Esophagus squamous epithelium (tissue), 5 donors: ENCODE results near the gene PPT1. TPM values are rescaled to one million over a fixed set of nuclear protein-coding genes. Genes with fewer than 3 reads are reported as not detected.

ENCODE experiments used
- DNase-seq: peaks from one replicate; lab custom pipeline; 2025; lab: John Stamatoyannopoulos, UW
- H3K27ac ChIP-seq, 4 donors: fragments of 200-600 bp; sonication (generic); one replicate each; pipeline ENCODE4 v1.5.1; 2016 to 2019; ENCODE audit warnings: mild to moderate bottlenecking in 1 of 4
- H3K27me3 ChIP-seq, 4 donors: fragments of 200-600 bp; sonication (generic); 1 replicate in 3 of 4; 2 replicates in 1 of 4; pipeline versions ENCODE4 v1.5.1 to v1.6.0; 2017 to 2021; ENCODE audit warnings: antibody characterized with exemption in 1 of 4
- H3K36me3 ChIP-seq, 3 donors: fragments of 200-600 bp; sonication (generic); one replicate each; pipeline ENCODE4 v1.5.1; 2016 to 2019
- H3K4me1 ChIP-seq, 3 donors: fragments of 200-600 bp; sonication (generic); one replicate each; pipeline ENCODE4 v1.5.1; 2017 to 2019
- H3K4me3 ChIP-seq, 4 donors: fragments of 200-600 bp; sonication (generic); 1 replicate in 3 of 4; 2 replicates in 1 of 4; pipeline ENCODE4 v1.5.1; 2016 to 2019; ENCODE audit warnings: mild to moderate bottlenecking in 2 of 4, moderate library complexity in 1 of 4
- H3K9me3 ChIP-seq, 3 donors: fragments of 200-600 bp; sonication (generic); one replicate each; pipeline ENCODE4 v1.5.1; 2016 to 2019
- POLR2A ChIP-seq, 4 donors: fragments of 450-650 bp; IDR thresholded peaks; one replicate each; pipeline ENCODE4 v1.6.1; 2017; ENCODE audit warnings: antibody characterized with exemption in 4 of 4, mild to moderate bottlenecking in 4 of 4, moderate library complexity in 3 of 4
- WGBS, 2 donors: methylation state at CpG; one replicate each; pipeline ENCODE4 v1.1.5; 2018; 5-methylcytosine and 5-hydroxymethylcytosine counted together
- intact Hi-C: fragments of 100-400 bp; cut with DNase I; formaldehyde crosslinking; loops from one replicate; pipeline ENCODE4 v1.15.0; 2022
- total RNA-seq, 4 donors: library from RNA; depleted of rRNA; stranded (reverse); fragments of >200 nt; gene quantifications; one replicate each; pipeline ENCODE4 v1.1.0, GENCODE V29; 2016
- TF ChIP-seq, protein P1 (sequence below), 6 experiments: fragments of 450-650 bp in 4 of 6; fragments of 200-600 bp in 2 of 6; sonication (generic) in 2 of 6; IDR thresholded peaks; one replicate each; pipeline ENCODE4 v1.5.1; 2016 to 2019; ENCODE audit warnings: antibody characterized with exemption in 6 of 6, mild to moderate bottlenecking in 4 of 6, moderate library complexity in 4 of 6
- donor health status: DM: yes; HTN: yes; CAD: no.

Gene PPT1
- total RNA-seq, 4 donors from 2014 or later = 27.2 to 43.9 (median 37.6) TPM

DNA sequence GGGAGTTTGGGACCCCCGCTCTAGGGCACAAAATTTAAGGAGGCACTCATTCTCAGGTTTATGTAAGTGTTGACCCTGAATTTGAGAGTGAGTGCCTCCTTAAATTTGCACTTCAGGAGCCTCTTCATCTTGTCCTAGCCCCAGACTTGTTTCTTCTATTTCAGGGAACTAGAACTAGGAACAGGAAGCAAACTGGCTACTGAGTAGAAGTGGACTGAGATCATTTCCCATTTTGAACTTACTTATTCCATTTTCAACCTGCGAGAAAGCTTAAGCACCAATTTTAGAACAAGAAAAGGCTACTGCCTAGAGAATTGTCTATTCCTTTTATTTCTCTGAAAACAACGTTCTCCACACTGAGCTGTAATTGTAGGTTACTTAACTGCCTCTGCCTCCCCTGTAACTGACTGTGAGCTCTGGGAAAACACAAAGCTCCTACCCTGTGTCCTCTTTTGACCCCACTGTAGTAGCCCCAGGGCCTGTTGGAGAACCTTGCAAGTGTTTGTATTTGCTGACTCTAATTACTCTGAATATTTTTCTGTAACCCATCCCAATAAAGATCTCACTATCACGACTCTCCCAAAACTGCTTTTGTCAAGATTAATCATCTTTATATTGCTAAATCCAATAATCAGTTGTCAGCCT, 2.5 kb downstream of the PPT1 start:
- intact Hi-C loops = no loop called here
- H3K4me1 ChIP-seq = peaks cover 3 to 26% (median 10%) of the 10 kb centered on the region in 3 donors
- no peak for DNase-seq
- H3K4me3 ChIP-seq = no peak overlapping the region
- TF ChIP-seq, protein P1, sequence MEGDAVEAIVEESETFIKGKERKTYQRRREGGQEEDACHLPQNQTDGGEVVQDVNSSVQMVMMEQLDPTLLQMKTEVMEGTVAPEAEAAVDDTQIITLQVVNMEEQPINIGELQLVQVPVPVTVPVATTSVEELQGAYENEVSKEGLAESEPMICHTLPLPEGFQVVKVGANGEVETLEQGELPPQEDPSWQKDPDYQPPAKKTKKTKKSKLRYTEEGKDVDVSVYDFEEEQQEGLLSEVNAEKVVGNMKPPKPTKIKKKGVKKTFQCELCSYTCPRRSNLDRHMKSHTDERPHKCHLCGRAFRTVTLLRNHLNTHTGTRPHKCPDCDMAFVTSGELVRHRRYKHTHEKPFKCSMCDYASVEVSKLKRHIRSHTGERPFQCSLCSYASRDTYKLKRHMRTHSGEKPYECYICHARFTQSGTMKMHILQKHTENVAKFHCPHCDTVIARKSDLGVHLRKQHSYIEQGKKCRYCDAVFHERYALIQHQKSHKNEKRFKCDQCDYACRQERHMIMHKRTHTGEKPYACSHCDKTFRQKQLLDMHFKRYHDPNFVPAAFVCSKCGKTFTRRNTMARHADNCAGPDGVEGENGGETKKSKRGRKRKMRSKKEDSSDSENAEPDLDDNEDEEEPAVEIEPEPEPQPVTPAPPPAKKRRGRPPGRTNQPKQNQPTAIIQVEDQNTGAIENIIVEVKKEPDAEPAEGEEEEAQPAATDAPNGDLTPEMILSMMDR (IDR thresholded peaks at IDR 0.05) = no peak
- TF ChIP-seq POLR2A (IDR thresholded peaks at IDR 0.05) = no peak
- H3K27me3 ChIP-seq = no peaks in the 10 kb centered on the region
- 54 to 59% methylated on average over 3 of the region's 4 CpGs for WGBS, 2 donors
- peaks cover 5 to 28% (median 13%) of the 10 kb centered on the region in 3 donors for H3K36me3 ChIP-seq
- no peaks in the 10 kb centered on the region for H3K9me3 ChIP-seq
- H3K27ac ChIP-seq = peak overlapping the region in 2 of 4 donors; percentile 11 to 34

DNA sequence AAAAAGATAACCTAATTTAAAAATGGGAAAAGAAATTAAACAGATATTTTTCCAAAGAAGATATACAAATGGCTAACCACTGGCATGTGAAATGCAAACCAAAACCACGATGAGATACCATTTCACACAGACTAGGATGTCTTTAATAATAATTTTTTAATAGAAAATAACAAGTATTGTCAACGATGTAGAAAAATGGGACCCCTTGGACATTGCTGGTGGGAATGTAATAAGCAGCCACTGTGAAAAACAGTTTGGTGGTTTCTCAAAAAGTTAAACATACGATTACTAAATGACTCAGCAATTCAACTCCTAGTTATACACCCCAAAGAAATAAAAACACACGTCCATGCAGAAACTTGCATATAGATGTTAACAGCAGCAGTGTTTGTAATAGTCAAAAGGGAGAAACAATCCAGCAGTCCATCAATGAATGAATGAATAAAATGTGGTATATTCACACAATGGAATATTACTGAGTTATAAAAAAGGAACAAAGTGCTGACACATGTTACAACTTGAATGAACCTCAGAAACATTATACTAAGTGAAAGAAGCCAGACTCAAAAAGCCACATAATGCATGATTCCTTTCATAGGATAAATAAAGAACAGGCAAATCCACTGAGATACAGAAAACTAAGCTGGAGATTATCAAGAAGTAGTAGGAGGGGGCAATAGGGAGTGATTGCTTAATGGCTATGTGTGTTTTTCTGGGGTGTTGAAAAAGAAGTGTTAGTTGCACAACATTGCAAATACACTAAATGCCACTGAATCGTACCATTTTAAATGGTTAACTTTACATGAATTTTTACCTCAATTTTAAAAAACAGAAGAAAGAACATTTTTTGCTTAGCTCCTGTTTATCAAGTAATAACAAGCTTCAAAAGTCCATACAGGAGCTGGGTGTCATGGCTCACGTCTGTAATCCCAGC, 4.1 kb downstream of the PPT1 start:
- no peak overlapping the region for H3K4me3 ChIP-seq
- 57 to 66% methylated on average over 6 of the region's 6 CpGs for WGBS, 2 donors
- intact Hi-C loops = no loop called here
- TF ChIP-seq POLR2A (IDR thresholded peaks at IDR 0.05) = no peak
- TF ChIP-seq, protein P1 (IDR thresholded peaks at IDR 0.05) = no peak
- H3K4me1 ChIP-seq = peaks cover 3 to 26% (median 10%) of the 10 kb centered on the region in 3 donors
- no peak for DNase-seq
- H3K27ac ChIP-seq = no peak overlapping the region
- no peaks in the 10 kb centered on the region for H3K9me3 ChIP-seq
- peaks cover 9 to 44% (median 19%) of the 10 kb centered on the region in 3 donors for H3K36me3 ChIP-seq
- no peaks in the 10 kb centered on the region for H3K27me3 ChIP-seq

DNA sequence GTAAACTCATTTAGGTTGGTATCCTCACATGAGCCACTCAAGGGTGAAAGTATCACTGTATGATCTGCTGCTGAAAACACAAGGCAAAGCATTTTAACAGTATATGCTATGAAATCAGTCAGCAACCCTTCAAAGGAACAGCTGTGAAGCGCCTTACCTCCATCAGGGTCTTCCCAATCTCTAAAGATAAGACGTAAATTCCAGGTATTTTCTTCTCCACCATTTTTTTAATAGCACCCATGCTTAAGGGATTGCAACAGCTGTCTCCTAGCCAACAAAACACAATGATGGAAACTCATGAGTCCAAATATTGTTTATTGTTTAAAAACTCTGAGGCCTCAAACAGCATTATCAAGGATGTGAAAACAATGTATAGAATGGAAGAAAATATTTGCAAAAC, 4.8 kb downstream of the PPT1 start:
- intact Hi-C loops = no loop called here
- 83 to 98% methylated on average over 2 of the region's 2 CpGs for WGBS, 2 donors
- TF ChIP-seq POLR2A (IDR thresholded peaks at IDR 0.05) = no peak
- TF ChIP-seq, protein P1 (IDR thresholded peaks at IDR 0.05) = no peak

DNA sequence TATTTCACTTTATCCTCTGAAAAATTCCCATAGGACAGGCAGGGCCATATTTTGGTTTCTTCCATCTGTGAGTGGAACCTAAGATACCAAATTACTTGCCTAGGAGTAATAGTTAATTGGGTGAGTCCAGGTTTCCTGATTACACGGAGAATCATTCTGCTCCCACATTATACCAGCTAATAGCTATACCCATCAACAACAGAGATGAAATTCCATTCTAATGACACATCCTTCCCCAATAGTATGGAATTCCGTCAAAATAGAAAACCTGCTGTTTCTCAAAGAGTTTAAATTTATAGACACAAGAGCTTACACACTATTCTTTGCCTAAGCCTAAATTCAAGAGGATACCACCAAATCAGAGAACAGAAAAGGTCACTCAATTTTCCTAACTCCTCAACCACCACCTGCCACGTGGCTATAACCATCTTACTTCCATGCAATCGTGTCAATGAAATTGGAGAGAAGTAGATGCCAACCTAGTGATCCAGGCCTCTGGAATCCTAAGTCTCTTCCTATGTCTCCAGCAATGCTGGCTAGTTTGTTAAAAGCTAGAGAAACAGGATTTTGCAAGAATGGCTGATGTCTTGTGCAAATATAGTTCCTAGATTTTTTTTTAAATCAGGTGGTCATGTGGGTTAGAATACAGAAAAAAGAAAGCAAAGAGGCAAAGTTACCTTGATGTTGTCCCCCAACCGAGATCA, 6.2 kb downstream of the PPT1 start:
- Histone ChIP-seq H3K27me3 (no peaks in the 10 kb centered on the region), H3K4me1 (peaks cover 0 to 7% (median 0%) of the 10 kb centered on the region in 3 donors), H3K9me3 (no peaks in the 10 kb centered on the region), H3K4me3 (no peak overlapping the region), H3K36me3 (peaks cover 9 to 66% (median 20%) of the 10 kb centered on the region in 3 donors), H3K27ac (no peak overlapping the region)
- TF ChIP-seq POLR2A (IDR thresholded peaks at IDR 0.05) = no peak
- TF ChIP-seq, protein P1 (IDR thresholded peaks at IDR 0.05) = no peak
- no peak for DNase-seq
- intact Hi-C loops = no loop called here
- WGBS, 2 donors = 87% methylated on average over 5 of the region's 5 CpGs

More for the DNA sequence above, 4.8 kb downstream of the PPT1 start:
- no peaks in the 10 kb centered on the region for H3K27me3 ChIP-seq
- H3K4me3 ChIP-seq = no peak overlapping the region
- no peak for DNase-seq
- H3K27ac ChIP-seq = no peak overlapping the region
- peaks cover 9 to 51% (median 20%) of the 10 kb centered on the region in 3 donors for H3K36me3 ChIP-seq
- peaks cover 2 to 20% (median 6%) of the 10 kb centered on the region in 3 donors for H3K4me1 ChIP-seq
- no peaks in the 10 kb centered on the region for H3K9me3 ChIP-seq
